Spinal cord (tissue), 10 donors: Measurements from ENCODE around the gene ADAMTS15. TPM values are rescaled to one million over a fixed set of nuclear protein-coding genes. Genes with fewer than 3 reads are reported as not detected.

Experiments used
- DNase-seq, 6 donors: peaks; one replicate each; pipeline versions ENCODE4 v3.0.0 to v3.0.0-alpha.2; 2013 to 2015; ENCODE audit warnings: low spot score in 6 of 6, low read depth in 4 of 6
- H3K27ac ChIP-seq: one replicate; pipeline ENCODE4 v1.5.1; 2013; ENCODE audit warnings: low read depth, low read length, control low read depth
- H3K27me3 ChIP-seq: one replicate; pipeline ENCODE4 v1.6.1; 2013; ENCODE audit warnings: low read length; ENCODE audit not compliant: control insufficient read depth, insufficient read depth
- H3K36me3 ChIP-seq: one replicate; pipeline ENCODE4 v1.6.1; 2013; ENCODE audit warnings: low read length; ENCODE audit not compliant: control insufficient read depth, insufficient read depth
- H3K4me1 ChIP-seq: one replicate; pipeline ENCODE4 v1.6.1; 2013; ENCODE audit warnings: low read length; ENCODE audit not compliant: control insufficient read depth, insufficient read depth
- H3K4me3 ChIP-seq: one replicate; pipeline ENCODE4 v1.5.1; 2013; ENCODE audit warnings: low read depth, low read length, control low read depth
- H3K9me3 ChIP-seq: one replicate; pipeline ENCODE4 v1.6.1; 2013; ENCODE audit warnings: low read length; ENCODE audit not compliant: control insufficient read depth, insufficient read depth
- WGBS: methylation state at CpG from one replicate; pipeline ENCODE4 v1.1.5; 2013; ENCODE audit warnings: missing lambda C conversion rate; ENCODE audit not compliant: insufficient coverage; 5-methylcytosine and 5-hydroxymethylcytosine counted together
- polyA plus RNA-seq, 2 donors: library from polyadenylated mRNA; unstranded; fragments of 120-200 nt; gene quantifications; one replicate each; pipeline ENCODE4 v1.2.1, GENCODE V29; 2013; ENCODE audit not compliant: insufficient read length in 2 of 2
- total RNA-seq, 2 donors: library from RNA; depleted of rRNA in 1 of 2; stranded (reverse); fragments of 120-200 nt in 1 of 2; fragments of >200 nt in 1 of 2; gene quantifications; one replicate each; pipeline versions ENCODE4 v1.2.3 to v1.2.4, GENCODE V29; 2013 to 2014
- donor health status: healthy.

The ADAMTS15 gene
- total and polyA plus RNA-seq, 4 donors = 9.7 to 30.4 (median 13.7) TPM

DNA sequence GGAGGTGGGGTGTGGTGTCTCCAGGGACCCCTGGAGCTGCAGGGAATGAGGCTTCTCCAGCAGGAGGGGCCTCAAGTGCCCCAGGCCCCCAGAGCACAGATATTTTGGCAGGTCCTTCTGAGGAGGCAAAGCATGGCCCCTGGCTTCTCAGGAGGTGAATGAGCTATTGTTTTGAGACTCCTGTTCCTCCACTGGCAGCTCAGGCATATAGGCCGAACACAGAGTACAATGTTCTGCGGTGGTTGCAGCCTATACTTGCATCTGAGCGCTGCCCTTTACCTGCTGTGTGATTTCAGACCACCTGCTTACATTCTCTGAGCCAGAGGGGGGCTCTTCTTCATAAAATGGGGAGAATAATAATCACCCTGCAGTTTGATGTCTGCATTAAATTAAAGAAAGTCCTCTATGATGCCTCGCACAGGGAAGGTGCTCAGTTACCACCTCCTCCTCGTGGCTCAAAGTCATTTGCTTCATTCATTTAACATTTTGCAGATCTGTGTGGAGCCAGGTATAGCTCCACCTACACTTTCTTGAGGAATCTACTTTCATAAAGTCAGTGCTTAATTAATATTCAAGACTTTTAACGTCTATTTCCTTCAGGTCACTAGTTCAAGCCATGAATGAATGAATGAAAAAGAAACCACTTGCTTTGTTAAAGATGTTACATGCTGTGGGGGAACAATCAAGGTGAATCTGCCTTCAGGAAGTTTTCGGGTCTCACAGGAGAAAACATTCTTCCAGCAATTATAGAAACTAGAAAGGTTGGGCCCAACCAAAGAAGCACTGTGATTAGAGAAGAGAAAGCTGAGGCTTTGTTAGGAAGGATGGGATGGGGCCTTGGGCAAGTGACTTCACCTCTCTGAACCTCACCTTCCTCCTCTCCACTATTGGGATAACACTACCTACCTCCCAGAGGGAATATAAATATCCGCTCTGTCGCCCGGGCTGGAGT is 68.4 kb downstream of the ADAMTS15 start:
- WGBS = 97% methylated on average over 8 of the region's 10 CpGs
- no peak for DNase-seq
- Histone ChIP-seq H3K27me3 (no peaks in the 10 kb centered on the region), H3K27ac (no peak overlapping the region), H3K4me1 (peaks cover 5% of the 10 kb centered on the region), H3K36me3 (no peaks in the 10 kb centered on the region), H3K4me3 (no peak overlapping the region), H3K9me3 (no peaks in the 10 kb centered on the region)

DNA sequence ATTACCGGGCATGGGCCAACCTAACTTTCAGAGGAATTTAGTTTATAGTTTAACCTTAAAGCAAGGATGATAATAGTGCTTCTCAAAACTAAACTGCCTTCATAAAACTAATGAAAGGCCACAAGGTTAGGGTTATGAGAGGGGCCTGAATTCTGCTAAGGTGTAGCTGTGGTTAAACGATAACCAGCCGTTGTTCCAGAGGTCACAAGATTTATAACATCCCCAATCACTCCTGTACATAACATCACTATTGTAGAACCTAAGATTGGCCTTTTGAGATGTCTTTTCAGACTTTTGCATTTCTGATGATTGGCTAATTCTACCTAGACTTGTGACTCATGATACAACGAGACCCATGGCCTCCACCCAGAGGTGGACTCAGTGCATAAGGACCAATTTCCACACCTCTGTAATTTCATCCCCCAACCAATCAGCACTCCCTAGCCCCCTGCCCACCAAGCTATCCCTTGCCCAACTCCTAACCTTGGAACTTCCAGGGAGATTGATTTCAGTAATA is 69.8 kb downstream of the ADAMTS15 start:
- Histone ChIP-seq H3K27ac (no peak overlapping the region), H3K4me3 (no peak overlapping the region), H3K4me1 (peaks cover 12% of the 10 kb centered on the region), H3K27me3 (no peaks in the 10 kb centered on the region), H3K9me3 (no peaks in the 10 kb centered on the region), H3K36me3 (no peaks in the 10 kb centered on the region)
- 36% methylated on average over 1 of the region's 4 CpGs for WGBS
- DNase-seq = no peak

- Histone ChIP-seq H3K9me3 (no peaks in the 10 kb centered on the region), H3K27ac (no peak overlapping the region), H3K27me3 (no peaks in the 10 kb centered on the region), H3K36me3 (no peaks in the 10 kb centered on the region), H3K4me3 (no peak overlapping the region), H3K4me1 (peaks cover 12% of the 10 kb centered on the region)
- WGBS = 100% methylated on average over 5 of the region's 11 CpGs
- DNase-seq = no peak
These were observed 70.9 kb downstream of the ADAMTS15 start for GRCh38 chr11:130519128-130519932.

DNA sequence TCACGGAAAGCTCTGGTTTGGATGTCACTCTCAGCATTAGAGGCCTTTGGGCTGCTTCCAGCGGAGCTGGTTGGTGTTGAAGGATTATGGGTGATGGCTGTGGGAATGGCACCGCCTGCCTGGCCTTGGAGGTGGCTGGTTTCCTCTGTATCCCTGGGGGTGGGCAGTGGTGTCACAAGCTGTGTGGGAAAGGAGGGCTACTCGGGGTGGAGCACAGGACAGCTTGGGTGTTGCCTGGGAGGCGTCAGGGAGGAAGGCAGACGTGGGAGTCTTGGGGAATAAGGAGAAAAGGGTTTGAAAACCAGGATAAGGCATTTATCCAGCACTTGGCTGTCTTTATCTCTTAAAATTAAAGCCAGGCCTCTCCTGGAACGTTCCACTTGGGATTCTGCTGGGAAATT is 71.8 kb downstream of the ADAMTS15 start:
- no peaks in the 10 kb centered on the region for H3K9me3 ChIP-seq
- H3K4me1 ChIP-seq = peaks cover 12% of the 10 kb centered on the region
- 90% methylated on average over 6 of the region's 7 CpGs for WGBS
- no peak overlapping the region for H3K4me3 ChIP-seq
- H3K36me3 ChIP-seq = no peaks in the 10 kb centered on the region
- no peak for DNase-seq
- H3K27me3 ChIP-seq = no peaks in the 10 kb centered on the region
- no peak overlapping the region for H3K27ac ChIP-seq

GRCh38 chr11:130522284-130522961 is 74.0 kb downstream of the ADAMTS15 start:
- DNase-seq = peak in 1 of 6 donors; percentile 48
- peaks cover 6% of the 10 kb centered on the region for H3K4me1 ChIP-seq
- WGBS = 42% methylated on average over 9 of the region's 9 CpGs

DNA sequence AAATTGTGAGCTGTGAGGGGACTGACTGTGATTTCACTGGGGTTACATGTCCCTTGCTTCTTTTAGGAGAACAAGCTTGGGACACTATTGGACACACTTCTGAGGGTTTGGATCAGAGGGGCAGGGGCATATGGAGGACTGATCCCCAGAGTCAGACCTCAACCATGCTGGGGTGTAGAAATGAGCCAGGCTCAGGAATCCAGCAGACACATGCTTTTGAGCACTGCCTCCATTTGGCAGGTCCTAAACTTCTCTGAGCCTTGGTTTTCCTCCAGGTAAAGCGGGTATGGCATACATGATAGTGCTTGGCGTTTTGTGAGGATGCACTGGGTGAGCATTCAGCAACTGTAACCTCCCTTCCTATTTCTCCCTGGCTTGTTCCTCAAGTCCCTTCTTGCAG is 74.7 kb downstream of the ADAMTS15 start:
- no peaks in the 10 kb centered on the region for H3K27me3 ChIP-seq
- WGBS = 93% methylated on average over 2 of the region's 2 CpGs
- peaks cover 10% of the 10 kb centered on the region for H3K4me1 ChIP-seq
- H3K4me3 ChIP-seq = no peak overlapping the region
- no peak overlapping the region for H3K27ac ChIP-seq
- H3K9me3 ChIP-seq = no peaks in the 10 kb centered on the region
- no peak for DNase-seq
- H3K36me3 ChIP-seq = no peaks in the 10 kb centered on the region

More at GRCh38 chr11:130522284-130522961, 74.0 kb downstream of the ADAMTS15 start:
- Histone ChIP-seq H3K9me3 (no peaks in the 10 kb centered on the region), H3K27me3 (no peaks in the 10 kb centered on the region), H3K36me3 (no peaks in the 10 kb centered on the region), H3K27ac (peak overlapping the region; percentile 47), H3K4me3 (no peak overlapping the region)

DNA sequence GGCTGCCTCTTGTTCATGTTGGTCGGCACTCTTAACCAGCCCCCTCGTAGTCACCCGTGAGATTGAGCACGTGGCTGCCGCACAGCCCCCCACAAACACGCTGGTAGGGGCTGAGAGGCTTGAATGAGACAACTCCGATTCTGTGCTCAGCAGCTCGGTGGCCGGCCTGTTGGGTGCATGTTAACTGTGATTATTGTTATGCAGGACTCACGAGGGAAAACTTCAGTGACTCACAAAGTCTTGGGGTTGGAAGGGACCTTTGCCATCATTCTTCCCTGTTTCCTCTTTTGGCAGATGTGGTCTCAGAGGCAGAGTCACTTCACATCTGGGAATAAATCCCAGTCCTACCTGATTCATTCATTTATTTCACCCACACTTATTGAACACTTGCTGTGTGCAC is 75.2 kb downstream of the ADAMTS15 start:
- no peaks in the 10 kb centered on the region for H3K9me3 ChIP-seq
- DNase-seq = no peak
- no peaks in the 10 kb centered on the region for H3K36me3 ChIP-seq
- no peak overlapping the region for H3K27ac ChIP-seq
- H3K4me1 ChIP-seq = peaks cover 14% of the 10 kb centered on the region
- H3K27me3 ChIP-seq = no peaks in the 10 kb centered on the region
- no peak overlapping the region for H3K4me3 ChIP-seq
- 87% methylated on average over 9 of the region's 10 CpGs for WGBS

- Histone ChIP-seq H3K9me3 (no peaks in the 10 kb centered on the region), H3K4me1 (peaks cover 16% of the 10 kb centered on the region), H3K27me3 (no peaks in the 10 kb centered on the region), H3K27ac (no peak overlapping the region), H3K4me3 (no peak overlapping the region), H3K36me3 (no peaks in the 10 kb centered on the region)
- WGBS = 97% methylated on average over 5 of the region's 8 CpGs
- DNase-seq = no peak
These were observed 75.8 kb downstream of the ADAMTS15 start for GRCh38 chr11:130524132-130524790.

DNA sequence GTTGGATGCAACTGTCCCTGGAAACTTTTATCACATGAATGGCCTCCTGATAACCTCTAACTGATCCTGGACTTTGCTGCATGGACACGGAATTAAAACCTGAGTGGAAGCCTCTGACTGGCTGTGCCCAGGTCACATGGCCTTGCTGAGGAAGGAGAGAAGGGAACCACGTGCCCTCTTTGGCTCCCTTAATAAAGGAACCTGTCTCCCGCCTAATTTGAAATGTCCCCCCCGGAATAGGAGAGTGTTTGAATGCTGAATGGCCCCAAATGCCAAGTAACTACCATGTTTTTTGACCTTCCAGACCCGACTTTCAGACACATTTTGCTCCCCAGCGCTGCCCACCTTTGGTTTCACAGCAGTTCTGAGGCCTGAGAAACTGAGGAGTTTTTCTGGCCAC is 76.9 kb downstream of the ADAMTS15 start:
- Histone ChIP-seq H3K36me3 (no peaks in the 10 kb centered on the region), H3K4me1 (peaks cover 16% of the 10 kb centered on the region), H3K4me3 (no peak overlapping the region), H3K27ac (no peak overlapping the region), H3K27me3 (no peaks in the 10 kb centered on the region), H3K9me3 (no peaks in the 10 kb centered on the region)
- 88% methylated on average over 3 of the region's 6 CpGs for WGBS
- no peak for DNase-seq
